Measurements from ENCODE around the gene FAF2.

The FAF2 gene

GRCh38 chr5:176446028-176446665, 2.0 kb upstream of the FAF2 start:
- Histone ChIP-seq H3K4me3 (replicated peaks; ENCODE audit: insufficient read depth, low read length) (no peak overlapping the region), H3K27ac (replicated peaks) (no peak overlapping the region), H3K27me3 (ENCODE audit: insufficient read depth, poor library complexity, severe bottlenecking) (no peaks in the 10 kb centered on the region)
- DNase-seq (ENCODE audit: low read depth in 1 of 2, low spot score in 1 of 2), result no peak
- TF ChIP-seq GABPA (IDR thresholded peaks at IDR 0.05; ENCODE audit: low read depth), result no peak
- no peak for TF ChIP-seq POLR2AphosphoS5 (IDR thresholded peaks at IDR 0.05; ENCODE audit: low read depth)
- TF ChIP-seq SPI1 (IDR thresholded peaks at IDR 0.05; ENCODE audit: borderline replicate concordance, low read depth), result no peak
- TF ChIP-seq REST (IDR thresholded peaks at IDR 0.05; ENCODE audit: insufficient replicate concordance, low read depth), result no peak

GRCh38 chr5:176446884-176447590, 1.1 kb upstream of the FAF2 start:
- Histone ChIP-seq H3K4me3 (replicated peaks; ENCODE audit: insufficient read depth, low read length) (peak overlapping the region; percentile 98), H3K27ac (replicated peaks) (peak overlapping the region; percentile 77), H3K27me3 (ENCODE audit: insufficient read depth, poor library complexity, severe bottlenecking) (no peaks in the 10 kb centered on the region)
- DNase-seq (ENCODE audit: low read depth in 1 of 2, low spot score in 1 of 2), result no peak
- TF ChIP-seq CTCF (IDR thresholded peaks at IDR 0.05; ENCODE audit: insufficient read depth, low read length) (no peak), SPI1 (IDR thresholded peaks at IDR 0.05; ENCODE audit: borderline replicate concordance, low read depth) (no peak), REST (IDR thresholded peaks at IDR 0.05; ENCODE audit: insufficient replicate concordance, low read depth) (no peak), POLR2AphosphoS5 (IDR thresholded peaks at IDR 0.05; ENCODE audit: low read depth) (no peak), GABPA (IDR thresholded peaks at IDR 0.05; ENCODE audit: low read depth) (no peak)

- DNase-seq (ENCODE audit: low read depth in 1 of 2, low spot score in 1 of 2), result peak in 1 of 2 experiments; percentile 61
- no peaks in the 10 kb centered on the region for H3K27me3 ChIP-seq (ENCODE audit: insufficient read depth, poor library complexity, severe bottlenecking)
- no peak for TF ChIP-seq SPI1 (IDR thresholded peaks at IDR 0.05; ENCODE audit: borderline replicate concordance, low read depth)
- TF ChIP-seq GABPA (IDR thresholded peaks at IDR 0.05; ENCODE audit: low read depth), result no peak
- TF ChIP-seq REST (IDR thresholded peaks at IDR 0.05; ENCODE audit: insufficient replicate concordance, low read depth), result no peak
- TF ChIP-seq POLR2AphosphoS5 (IDR thresholded peaks at IDR 0.05; ENCODE audit: low read depth), result no peak
- TF ChIP-seq CTCF (IDR thresholded peaks at IDR 0.05; ENCODE audit: insufficient read depth, low read length), result no peak
- peak overlapping the region; percentile 77 for H3K27ac ChIP-seq (replicated peaks)
- peak overlapping the region; percentile 98 for H3K4me3 ChIP-seq (replicated peaks; ENCODE audit: insufficient read depth, low read length)
These were observed 601 bp upstream of the FAF2 start for GRCh38 chr5:176447591-176447977.

Data from HL-60 (cell line).